Measurements from ENCODE around the gene CCM2. TPM values are rescaled to one million over a fixed set of nuclear protein-coding genes. Genes with fewer than 3 reads are reported as not detected.

The CCM2 gene
- total RNA-seq (2014; rRNA removed; shearing (Covaris generic)) = 61.5 and 78.6 TPM in 2 replicates

DNA sequence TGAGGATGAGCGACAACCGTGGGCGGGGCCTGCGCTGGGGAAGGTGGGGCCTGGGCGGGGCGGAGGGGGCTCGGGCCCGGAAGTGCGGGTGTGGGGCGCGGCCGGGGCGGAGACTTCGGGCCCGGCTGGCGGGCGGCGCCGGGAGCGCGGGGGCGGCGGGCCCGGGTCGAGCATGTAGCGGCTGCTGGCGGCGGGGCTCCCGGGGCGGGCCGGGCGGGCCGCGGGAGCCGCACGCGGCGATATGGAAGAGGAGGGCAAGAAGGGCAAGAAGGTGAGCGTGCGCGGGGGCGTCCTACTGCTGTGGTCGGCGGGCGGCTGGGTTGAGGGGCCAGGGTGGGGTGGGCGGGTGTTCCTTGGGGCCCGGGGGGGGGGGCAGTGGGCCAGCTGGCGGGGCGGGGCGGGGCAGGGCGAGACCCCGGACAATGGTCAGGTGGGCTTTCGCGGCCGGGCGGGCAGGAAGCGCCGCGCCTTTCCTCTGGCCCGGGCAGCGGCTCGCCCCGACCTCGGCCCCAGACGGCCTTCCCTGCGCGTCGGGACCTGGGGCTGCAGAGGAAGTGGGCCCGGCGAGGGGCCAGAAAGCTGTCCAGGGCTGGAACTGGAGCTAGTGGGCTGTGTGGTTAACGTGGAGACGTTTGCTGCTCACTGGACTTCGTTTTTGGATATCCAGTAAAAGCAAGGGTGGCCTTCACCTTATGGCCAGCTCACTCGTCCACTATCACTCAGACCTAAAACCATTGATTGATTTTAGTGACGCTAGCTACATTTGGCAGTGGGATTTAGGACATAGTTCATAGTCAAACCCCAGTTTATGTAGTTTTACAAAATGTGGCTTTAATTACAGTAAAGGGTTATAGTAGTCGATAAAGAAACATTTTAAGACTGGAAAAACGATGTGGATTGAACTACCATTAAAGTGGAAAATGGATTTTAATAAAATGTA lies at the start of gene CCM2:
TSS of gene CCM2 (plus strand) at position 109 of the 940 bp plus-strand sequence. CDS start at position 242, 133 bp downstream.
- DNase-seq (ENCODE audit: low spot score) = no peak

DNA sequence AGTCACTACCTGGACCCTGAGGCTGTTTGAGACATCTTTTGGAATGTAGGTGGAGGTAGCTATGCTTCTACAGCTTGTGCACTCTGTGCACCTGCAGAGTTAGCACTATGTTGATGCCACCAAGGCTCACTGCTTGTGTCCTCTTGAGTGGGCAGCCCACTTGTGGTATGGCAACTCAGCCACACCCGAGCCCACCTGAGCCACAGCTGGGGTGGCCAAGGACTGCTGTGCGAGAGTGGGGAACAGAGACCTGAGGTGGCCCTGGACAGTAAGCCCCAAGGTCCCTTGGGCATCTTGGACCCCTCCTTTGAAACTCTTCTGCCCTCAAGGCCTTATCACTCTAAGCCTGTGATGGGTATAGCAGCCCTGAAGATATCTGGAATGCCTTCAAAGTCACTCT lies 46.8 kb upstream of the CCM2 start:
- no peak for DNase-seq (ENCODE audit: low spot score)

DNA sequence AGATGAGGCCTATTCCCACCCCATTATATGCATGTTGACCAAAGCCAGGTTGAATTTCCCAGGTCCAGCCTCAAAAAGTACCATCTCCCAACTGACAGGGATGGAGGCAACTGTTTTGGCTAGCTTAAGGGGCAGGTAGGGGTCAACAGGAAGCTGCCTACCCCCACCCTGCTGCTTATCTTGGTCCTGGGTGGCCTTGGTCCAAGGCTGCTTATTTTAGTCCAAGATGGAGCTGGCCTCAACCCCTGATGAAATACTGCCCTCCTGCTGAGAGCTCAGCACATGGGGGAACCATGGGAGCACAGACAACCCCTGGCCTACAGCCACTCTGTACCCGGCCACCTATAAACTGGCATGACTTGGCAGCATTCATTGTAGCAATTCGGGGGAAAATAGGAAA lies 44.3 kb upstream of the CCM2 start:
- peak; percentile 30 for DNase-seq (ENCODE audit: low spot score)

DNA sequence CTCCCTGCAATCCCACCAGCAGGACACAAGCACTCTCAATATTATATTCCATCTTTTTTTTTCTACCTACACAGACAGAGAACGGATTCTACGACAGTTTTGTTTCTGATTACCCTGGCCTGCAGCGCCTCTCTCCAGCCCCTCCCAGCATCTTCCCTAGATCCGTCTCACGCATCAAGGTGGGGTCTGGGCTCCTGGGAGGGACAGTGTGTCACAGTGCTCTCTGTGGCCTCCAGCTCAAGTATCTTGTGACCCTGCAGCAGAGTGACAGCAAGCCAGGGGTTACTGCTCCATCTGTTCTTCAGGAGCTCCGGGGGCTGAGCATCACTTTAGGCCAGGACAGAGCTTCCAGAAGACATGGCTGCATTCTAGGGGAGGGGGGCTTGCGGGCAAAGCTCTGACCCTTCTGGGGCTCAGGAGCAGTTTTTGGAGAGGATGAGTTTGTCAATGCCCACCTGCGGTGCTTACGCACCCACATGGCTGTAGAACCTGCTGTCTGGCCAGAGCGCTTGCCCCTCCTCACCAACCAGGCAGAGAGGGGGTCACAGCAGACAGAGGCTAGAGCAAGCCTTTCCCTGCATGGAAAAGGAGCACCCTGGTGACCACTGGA lies 43.7 kb upstream of the CCM2 start:
- no peak for DNase-seq (ENCODE audit: low spot score)

DNA sequence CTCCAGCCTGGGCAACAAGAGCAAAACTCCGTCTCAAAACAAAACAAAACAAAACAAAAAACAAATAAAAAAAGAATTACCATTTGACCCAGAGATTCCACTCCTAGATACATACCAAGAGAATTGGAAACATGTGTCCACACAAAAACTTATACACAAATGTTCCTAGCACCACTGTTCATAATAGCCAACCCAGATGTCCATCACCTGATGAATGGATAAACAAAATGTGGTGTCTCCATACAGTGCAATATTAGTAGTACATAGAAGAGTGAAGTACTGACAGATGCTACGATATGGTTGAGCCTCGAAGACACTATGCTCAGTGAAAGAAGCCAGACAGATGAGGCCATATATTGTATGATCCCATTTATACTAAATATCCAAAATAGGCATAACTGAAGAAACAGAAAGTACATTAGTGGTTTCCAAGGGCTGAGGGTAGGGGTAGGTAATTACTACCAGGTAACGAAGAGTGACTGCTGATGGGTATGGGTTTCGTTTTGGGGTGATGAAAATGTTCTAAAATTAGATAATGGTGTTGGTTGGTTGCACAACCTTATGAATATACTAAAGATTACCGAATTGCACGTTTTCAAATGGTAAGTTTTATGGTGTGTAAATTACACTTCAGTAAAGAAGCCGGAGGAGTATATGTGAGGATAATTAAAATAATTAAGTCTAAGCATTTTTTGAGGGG lies 41.2 kb upstream of the CCM2 start:
- no peak for DNase-seq (ENCODE audit: low spot score)

DNA sequence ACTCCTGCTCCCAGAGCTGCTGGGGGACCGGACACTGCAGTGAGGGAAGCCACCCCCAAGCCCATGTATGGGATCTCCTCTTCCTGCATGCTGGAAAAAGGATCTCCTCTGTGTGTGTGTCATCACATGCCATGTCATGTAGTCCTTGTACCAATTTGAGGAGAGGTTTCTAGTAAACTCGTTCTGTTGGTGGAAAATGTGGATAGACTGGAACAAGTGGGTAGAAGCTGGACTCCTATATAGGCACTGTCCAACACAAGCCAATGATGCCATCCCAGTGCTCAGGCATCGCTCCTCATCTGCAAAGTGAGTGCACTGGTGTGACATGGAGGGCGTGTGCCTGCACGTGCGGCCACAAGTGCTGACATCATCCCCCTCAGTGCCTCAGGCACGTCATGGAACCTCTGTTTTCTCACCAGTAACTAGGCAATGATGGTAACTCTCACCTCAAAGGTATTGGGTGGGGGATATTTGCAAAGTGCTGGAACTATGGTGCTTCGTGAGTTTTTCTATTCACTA lies 40.5 kb upstream of the CCM2 start:
- peak; percentile 65 for DNase-seq (ENCODE audit: low spot score)

DNA sequence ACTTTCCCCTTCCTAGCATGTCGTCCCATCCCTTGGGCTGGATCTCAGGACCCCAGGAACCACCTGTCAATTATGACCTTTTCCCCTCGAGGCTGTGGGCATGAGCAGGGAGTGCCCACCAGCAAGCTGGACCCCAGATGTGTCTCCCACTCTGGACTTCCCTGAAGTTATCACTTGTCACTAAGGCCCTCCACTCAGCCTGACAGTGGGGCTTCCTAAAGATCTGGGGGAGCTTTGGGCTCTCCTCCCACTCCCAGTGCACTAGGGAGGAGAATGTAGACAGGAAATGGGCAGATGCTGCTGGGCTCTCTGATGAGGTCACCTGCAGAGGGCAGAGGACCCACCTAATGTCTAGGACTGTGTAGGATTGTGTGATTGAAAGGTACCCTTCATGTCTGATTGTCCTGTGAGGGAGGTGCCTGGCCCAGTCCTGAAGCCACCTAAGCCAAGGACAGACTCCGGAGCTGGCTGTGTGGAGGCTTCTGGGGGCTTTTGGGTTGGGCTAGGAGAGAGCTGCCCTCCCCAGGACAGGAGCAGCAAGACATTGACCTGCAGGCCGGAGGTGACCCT lies 39.9 kb upstream of the CCM2 start:
- DNase-seq (ENCODE audit: low spot score) = no peak

DNA sequence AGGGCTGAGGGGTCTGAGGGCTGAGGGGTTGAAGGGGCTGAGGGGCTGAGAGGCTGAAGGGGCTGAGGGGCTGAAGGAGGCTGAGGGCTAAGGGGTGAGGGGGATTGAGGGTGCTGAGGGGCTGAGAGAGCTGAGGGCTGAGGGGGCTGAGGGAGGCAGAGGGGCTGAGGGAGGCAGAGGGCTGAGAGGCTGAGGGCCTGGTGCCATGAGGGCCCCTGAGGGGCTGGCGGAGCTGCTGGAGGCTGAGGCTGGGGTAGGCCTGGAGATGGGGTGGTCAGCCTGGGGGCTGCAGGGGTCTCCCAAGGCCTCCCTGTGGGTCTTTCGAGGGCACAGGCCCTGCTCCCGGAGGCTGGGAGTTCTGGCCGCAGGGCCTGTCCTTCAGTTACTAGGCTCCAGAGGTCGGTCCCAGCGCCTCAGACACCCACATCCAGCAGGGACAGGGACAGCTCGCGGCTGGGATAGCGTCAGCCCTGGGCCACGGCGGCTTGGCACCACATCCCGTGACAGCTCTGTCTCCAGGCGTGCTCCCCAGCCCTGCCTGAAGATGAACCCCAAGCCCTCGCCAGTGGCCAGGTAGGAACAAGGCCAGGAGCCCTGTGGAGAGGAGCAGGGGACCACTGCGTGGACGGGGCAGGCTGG lies 38.0 kb upstream of the CCM2 start:
- DNase-seq (ENCODE audit: low spot score) = no peak

DNA sequence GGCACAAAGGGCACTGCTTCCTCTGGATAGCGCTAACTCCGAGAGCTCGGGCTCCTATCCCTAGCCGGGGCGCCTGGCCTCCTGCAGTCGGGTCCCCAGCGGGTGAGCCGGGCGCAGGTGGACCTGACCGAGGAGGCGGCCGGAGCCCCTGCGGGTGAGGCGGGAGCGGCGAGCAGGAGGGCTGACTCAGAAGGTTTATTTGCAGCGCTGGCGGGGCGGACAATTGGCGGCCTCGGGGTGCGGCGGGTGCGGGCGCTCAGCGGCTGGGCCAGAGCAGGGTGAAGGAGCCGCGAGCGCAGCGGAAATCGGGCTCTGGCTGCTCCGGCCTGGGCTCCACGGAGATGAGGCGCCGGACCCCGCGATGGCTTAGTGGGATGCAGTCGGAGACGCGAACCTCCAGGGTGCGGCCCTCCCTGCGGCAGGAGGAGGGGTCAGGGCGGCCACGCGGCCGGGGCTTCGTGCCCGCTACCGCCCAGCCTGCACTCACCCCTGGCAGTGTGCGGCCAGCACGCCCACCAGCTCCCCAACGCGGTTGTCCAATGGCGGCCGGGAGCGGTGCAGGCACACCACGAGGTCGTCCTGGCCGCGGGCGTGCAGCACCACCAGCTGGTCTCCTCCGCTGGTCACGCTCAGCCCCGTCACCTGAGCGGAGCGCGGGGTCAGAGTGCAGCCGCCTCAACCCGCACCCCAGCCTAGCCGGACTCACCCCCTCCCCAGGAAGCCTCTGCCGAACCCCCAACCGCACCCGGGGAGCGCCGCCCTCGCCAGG lies 37.3 kb upstream of the CCM2 start:
- DNase-seq (ENCODE audit: low spot score) = no peak

DNA sequence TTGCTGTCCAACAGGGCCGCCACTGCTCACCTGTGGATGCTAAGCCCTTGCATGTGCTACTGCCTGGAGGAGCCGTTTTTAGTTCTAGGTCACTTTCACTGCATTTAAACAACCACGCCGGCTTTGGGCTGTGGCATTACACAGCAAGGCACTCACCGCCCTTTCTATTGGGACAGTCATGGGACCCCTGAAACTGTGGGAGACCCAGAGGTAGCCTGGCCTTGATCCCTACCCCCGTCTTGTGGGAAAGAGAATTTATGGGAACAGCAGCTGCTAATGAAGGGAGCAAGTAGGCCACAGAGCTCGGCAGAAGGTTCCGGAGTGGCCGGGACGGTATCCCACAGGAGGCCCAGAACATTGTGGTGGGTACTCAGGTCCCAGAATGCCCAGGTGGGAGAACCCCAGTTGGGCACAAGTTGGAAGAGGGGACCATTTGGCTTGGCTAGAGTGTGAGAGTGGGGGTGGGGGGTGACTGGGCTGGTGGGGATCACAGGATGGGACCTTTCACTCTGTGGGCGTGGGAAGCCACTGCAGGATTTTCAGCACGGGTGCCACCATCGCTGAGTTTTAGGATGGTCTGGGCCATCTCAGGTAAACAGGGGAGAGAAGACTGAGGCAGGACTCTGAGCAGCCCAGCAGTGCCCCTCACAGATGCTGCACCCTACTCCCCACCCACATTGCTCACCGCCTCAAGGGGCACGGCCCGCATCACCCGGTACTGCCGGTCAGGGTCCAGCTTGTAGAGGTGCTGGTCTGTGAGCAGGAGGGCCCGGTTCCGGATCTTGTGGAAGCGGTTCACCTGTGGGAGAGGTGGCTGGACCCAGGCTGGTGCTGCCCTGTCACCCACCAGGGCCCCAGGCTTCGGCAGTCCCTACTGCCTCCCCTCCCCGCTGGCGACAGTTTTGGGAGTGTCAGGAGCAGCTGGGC lies 36.4 kb upstream of the CCM2 start:
- no peak for DNase-seq (ENCODE audit: low spot score)

DNA sequence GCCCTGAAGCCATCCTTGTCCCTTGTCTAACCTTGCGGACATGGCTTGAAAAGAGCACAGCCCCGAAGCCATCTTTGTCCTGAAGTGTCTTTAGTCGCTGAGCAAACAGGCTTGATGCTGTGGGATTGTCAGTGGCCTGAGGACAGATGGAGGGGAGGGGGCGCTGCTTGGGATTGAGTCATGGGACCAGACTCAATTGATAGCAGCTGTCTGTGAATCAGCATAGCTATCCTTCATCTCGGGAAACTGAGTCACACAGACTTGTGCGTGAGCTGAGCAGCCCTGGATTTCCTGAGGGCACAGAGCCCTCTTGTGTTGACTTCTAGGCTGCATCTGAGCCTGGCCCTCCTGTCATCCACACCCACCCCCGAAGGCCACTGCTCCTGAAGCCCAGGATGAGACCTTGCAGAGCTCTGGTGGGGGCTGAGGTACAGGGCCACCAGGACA lies 35.6 kb upstream of the CCM2 start:
- no peak for DNase-seq (ENCODE audit: low spot score)

DNA sequence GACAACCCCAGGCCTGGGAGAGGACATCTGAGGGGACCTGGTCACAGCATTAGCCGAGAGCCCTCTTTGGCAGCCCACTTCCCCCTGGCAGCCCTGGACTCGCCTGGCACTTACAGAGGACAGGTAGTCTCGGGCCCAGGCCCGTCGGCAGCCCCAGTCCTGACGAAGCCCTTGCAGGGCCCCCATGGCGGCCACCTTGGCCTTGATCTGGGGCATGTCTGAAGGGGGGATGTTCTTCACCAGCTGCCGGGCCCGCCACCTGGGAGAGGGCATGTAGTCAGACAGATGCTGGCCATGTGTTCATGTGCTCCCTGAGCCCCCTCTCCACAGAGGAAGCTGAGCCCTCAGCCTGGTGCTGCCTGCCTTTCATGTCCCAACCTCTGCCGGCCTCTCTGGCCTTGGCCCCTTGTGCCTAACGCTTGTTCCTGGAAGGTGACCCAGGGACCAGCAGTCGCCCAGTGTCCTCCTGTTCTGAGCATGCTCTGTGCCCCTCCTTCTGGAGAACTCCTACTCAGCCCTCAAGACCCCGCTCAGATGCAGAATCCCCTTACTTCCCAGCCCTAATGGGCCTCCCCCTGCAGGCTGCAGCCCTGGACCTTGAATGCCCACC lies 35.1 kb upstream of the CCM2 start:
- DNase-seq (ENCODE audit: low spot score) = no peak

DNA sequence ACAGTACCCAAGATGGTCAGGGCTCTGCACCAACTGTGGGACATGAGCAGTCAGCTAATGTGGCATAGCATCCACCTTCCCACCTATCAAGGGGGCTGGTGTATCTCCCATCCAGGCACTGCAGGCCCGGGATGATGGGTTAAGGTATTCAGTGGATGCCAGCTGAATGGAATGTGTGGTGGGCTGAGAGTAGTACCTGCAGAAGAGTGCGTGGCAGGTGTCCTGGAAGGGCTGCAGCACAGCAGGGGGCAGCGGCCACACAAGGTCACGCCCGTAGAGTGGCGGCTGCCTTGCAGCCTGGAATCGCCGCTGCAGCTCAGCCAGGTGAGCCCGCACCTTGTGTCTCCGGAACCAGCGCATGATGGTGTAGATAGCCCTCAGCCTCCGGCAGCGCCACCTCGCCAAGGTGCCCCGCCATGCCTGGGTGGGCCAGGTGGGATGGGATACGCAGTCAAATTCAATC lies 34.5 kb upstream of the CCM2 start:
- no peak for DNase-seq (ENCODE audit: low spot score)

DNA sequence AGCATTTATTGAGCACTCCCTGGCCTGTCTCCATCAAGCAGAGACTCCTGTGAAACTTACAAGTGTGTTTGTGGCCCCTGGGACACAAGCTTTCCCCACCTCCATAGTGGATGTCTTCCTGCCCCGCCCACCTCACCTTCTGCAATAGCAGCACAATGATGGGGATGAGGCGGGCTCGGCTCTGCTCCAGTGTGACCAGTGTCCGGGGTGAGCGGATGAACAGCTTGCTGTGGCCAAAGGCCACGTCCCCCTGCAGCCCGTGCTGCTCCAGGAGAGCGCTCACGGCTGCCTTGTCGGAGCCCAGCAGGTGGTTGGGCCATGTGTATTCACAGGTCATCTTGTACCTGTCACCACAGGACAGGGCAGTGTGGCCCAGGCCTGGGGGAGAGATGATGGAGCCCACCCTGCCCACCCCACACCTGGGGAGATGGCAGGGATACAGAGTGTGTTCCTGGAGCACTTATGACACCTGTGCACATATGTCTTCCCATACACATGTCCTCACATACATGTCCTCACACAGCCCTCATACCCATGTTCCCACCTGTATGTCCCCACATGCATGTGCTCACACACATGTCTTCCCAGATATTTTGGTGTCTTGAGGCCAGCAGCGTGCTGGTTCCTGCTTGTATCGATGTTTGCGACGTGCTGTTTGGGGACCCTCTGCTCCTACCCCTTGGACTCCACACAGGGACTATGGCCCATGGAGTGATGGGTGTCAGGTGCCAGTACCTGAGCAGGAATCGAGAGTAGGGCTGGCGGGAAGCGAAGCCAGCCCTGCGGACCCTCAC lies 33.9 kb upstream of the CCM2 start:
- DNase-seq (ENCODE audit: low spot score) = no peak

DNA sequence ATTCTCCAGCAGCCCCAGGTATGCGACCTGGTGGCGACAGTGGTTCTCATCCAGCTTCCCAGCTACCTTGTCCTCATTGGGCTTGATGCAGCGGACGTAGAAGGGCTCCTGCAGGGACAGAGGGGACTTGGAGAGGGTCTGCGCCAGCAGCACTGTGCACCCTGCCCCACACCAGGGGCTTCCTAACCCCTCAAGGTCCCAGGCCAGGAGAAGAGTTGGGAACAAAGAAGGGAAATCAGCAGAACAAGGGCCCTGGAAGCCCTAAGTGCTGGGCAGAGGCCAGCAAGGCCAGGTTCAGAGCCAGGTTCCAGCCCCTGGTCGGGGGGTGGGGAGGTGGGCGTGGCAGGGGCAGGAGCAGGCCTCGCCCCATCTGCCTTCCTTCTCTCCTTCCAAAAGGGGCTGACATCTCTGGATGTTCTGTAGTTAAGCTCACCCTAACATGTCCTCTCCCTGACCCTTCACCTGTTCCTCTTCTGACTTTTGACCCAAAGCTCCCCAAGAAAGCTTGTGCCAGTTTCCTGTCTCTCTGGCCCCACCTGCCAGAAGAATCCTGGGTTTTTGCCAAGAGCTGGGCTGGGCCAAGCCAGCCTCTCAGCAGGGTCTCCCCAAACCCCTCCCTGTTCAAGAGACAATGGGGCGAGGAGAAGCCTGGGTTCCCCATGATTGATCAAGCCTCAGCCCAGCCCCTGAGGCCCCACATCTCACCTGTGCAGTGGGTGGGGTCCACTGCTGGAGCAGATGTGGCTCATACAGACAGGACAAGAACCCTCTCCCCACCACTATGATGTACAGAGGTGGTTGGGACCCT lies 33.1 kb upstream of the CCM2 start:
- DNase-seq (ENCODE audit: low spot score) = no peak

DNA sequence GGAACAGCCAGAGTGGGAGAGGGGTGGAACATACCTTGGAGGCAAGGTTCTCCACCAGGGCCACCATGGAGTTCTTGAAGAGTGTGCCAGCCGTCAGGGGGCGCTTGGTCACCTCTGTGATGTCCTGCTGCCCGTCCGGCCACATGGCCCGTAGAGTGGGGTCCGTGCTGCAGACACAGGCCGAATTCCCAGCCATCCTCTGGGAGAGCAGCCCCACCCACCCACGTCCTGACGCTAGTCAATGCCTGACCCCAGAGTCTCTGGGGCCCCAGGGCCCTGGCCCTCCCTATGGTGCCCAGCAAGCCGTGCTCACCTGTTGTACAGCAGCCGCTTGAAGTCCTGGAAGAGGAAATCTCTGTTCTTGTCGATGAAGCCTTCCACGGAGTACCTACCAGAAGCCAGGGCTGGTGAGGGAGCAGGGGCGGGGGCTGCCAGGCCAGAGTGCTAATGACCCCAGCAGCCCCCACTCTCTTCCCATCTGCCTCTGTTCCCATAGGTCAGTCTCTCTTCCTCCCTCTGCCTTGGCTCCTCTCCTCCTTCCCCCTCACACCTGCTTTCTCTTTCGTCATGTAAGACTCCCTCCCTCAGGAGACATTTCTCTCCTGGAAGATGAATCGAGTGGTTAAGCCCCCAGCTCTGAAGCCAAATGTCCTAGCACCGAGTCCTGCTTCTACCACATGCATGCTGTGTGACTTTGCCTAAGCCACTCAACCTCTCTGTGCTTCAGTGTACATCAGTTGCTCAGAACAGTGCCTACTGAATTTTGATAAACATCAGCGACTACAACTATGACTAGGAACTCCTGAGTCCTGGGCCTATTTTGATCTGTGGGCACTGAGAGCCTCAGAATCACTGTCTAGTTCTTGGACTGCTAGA lies 32.2 kb upstream of the CCM2 start:
- DNase-seq (ENCODE audit: low spot score) = no peak

All from H4 (cell line).